Chondrocyte (in vitro differentiated cells): ENCODE measurements around the gene CACNA1S. TPM values are rescaled to one million over a fixed set of nuclear protein-coding genes. Genes with fewer than 3 reads are reported as not detected.

Experiments
- DNase-seq: peaks from one replicate; pipeline ENCODE4 v3.0.0; 2021; ENCODE audit warnings: mixed read lengths, low spot score
- H3K27ac Mint-ChIP-seq: one replicate; pipeline ENCODE4 v1.8.0; 2021; ENCODE audit warnings: mild to moderate bottlenecking, moderate library complexity, mixed read lengths; ENCODE audit not compliant: unreplicated experiment
- H3K27me3 Mint-ChIP-seq: 2 replicates; pipeline ENCODE4 v1.8.0; 2021; ENCODE audit warnings: low read depth, mixed read lengths
- H3K36me3 Mint-ChIP-seq: 2 replicates; pipeline ENCODE4 v1.8.0; 2021; ENCODE audit warnings: low read depth, mixed read lengths
- H3K4me1 Mint-ChIP-seq: 2 replicates; pipeline ENCODE4 v1.8.0; 2021; ENCODE audit warnings: low read depth, mild to moderate bottlenecking, mixed read lengths
- H3K4me3 Mint-ChIP-seq: one replicate; pipeline ENCODE4 v1.8.0; 2021; ENCODE audit warnings: mild to moderate bottlenecking, moderate library complexity, mixed read lengths; ENCODE audit not compliant: unreplicated experiment
- H3K9me3 Mint-ChIP-seq: 2 replicates; pipeline ENCODE4 v1.8.0; 2021; ENCODE audit warnings: low read depth, mixed read lengths
- CTCF ChIP-seq: fragments of 200-600 bp; sonication (generic); IDR thresholded peaks from 2 replicates; pipeline ENCODE4 v1.5.0; 2021; ENCODE audit warnings: antibody characterized with exemption, mild to moderate bottlenecking, moderate library complexity
- total RNA-seq: library from RNA; stranded (reverse); gene quantifications from 3 replicates; pipeline ENCODE4 v1.2.1, GENCODE V29; 2021

The CACNA1S gene
- total RNA-seq, 1 donor from 2014 or later: 0.40 TPM

- Mint-ChIP-seq H3K9me3 (no peaks in the 10 kb centered on the region), H3K27ac (no peak overlapping the region), H3K27me3 (no peaks in the 10 kb centered on the region), H3K4me3 (no peak overlapping the region), H3K4me1 (peaks cover 2% of the 10 kb centered on the region), H3K36me3 (peaks cover 2% of the 10 kb centered on the region)
- no peak for TF ChIP-seq CTCF
- DNase-seq: no peak
Observed at GRCh38 chr1:201004732-201005131, 107.5 kb downstream of the CACNA1S start.

- no peak for DNase-seq
- Mint-ChIP-seq H3K4me1 (no peaks in the 10 kb centered on the region), H3K36me3 (peaks cover 6% of the 10 kb centered on the region), H3K4me3 (no peak overlapping the region), H3K9me3 (no peaks in the 10 kb centered on the region), H3K27ac (no peak overlapping the region), H3K27me3 (no peaks in the 10 kb centered on the region)
- no peak for TF ChIP-seq CTCF
Observed at GRCh38 chr1:201004154-201004553, 108.1 kb downstream of the CACNA1S start.

- no peak for DNase-seq
- Mint-ChIP-seq H3K4me3 (no peak overlapping the region), H3K27me3 (no peaks in the 10 kb centered on the region), H3K4me1 (no peaks in the 10 kb centered on the region), H3K36me3 (peaks cover 10% of the 10 kb centered on the region), H3K9me3 (no peaks in the 10 kb centered on the region), H3K27ac (no peak overlapping the region)
- TF ChIP-seq CTCF: no peak
Observed at GRCh38 chr1:201002510-201002909, 109.7 kb downstream of the CACNA1S start.

GRCh38 chr1:201001962-201002361 lies 110.3 kb downstream of the CACNA1S start:
- H3K9me3 Mint-ChIP-seq: no peaks in the 10 kb centered on the region
- no peak overlapping the region for H3K27ac Mint-ChIP-seq
- H3K4me1 Mint-ChIP-seq: no peaks in the 10 kb centered on the region
- H3K36me3 Mint-ChIP-seq: peaks cover 12% of the 10 kb centered on the region
- H3K4me3 Mint-ChIP-seq: no peak overlapping the region
- DNase-seq: no peak
- no peaks in the 10 kb centered on the region for H3K27me3 Mint-ChIP-seq
- no peak for TF ChIP-seq CTCF

GRCh38 chr1:201000391-201000790 lies 111.8 kb downstream of the CACNA1S start:
- TF ChIP-seq CTCF: no peak
- Mint-ChIP-seq H3K27me3 (no peaks in the 10 kb centered on the region), H3K27ac (no peak overlapping the region), H3K36me3 (peaks cover 17% of the 10 kb centered on the region), H3K4me3 (no peak overlapping the region), H3K9me3 (no peaks in the 10 kb centered on the region), H3K4me1 (no peaks in the 10 kb centered on the region)
- no peak for DNase-seq
